ENCODE results near the gene LAMTOR2. TPM values are rescaled to one million over a fixed set of nuclear protein-coding genes. Genes with fewer than 3 reads are reported as not detected.

Gene LAMTOR2
- total and polyA plus RNA-seq, 2 of the 4 experiments (the other 2 are of a cell fraction), result 50.0 to 89.0 TPM

- TF ChIP-seq, protein P1, sequence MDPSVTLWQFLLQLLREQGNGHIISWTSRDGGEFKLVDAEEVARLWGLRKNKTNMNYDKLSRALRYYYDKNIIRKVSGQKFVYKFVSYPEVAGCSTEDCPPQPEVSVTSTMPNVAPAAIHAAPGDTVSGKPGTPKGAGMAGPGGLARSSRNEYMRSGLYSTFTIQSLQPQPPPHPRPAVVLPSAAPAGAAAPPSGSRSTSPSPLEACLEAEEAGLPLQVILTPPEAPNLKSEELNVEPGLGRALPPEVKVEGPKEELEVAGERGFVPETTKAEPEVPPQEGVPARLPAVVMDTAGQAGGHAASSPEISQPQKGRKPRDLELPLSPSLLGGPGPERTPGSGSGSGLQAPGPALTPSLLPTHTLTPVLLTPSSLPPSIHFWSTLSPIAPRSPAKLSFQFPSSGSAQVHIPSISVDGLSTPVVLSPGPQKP (IDR thresholded peaks at IDR 0.05; ENCODE audit: borderline replicate concordance, low read depth, low read length), result no peak
- TF ChIP-seq CHD1 (IDR thresholded peaks at IDR 0.05; ENCODE audit: low read depth, low read length) (no peak), FOS (IDR thresholded peaks at IDR 0.05; ENCODE audit: low read depth, low read length) (no peak), MXI1 (IDR thresholded peaks at IDR 0.05; ENCODE audit: borderline replicate concordance, low read depth, low read length) (no peak), RFX5 (IDR thresholded peaks at IDR 0.05; ENCODE audit: low read depth, low read length) (no peak), RAD21 (IDR thresholded peaks at IDR 0.05; ENCODE audit: low read length) (no peak), POLR2A (IDR thresholded peaks at IDR 0.05; ENCODE audit: low read depth, low read length) (no peak)
These were observed 6.5 kb downstream of the LAMTOR2 start, which contains the start of gene RAB25 (continued) for GRCh38 chr1:156060937-156061636.
